22Rv1 (cell line): ENCODE data around the gene MEAF6.

Experiments
- ZFX ChIP-seq: fragments of 450-650 bp; IDR thresholded peaks from 2 replicates; pipeline ENCODE4 v1.6.1; 2017; ENCODE audit warnings: antibody characterized with exemption, borderline replicate concordance
- TF ChIP-seq, protein P1 (sequence below): fragments of 450-650 bp; IDR thresholded peaks from 2 replicates; pipeline ENCODE4 v1.5.1; 2017; ENCODE audit warnings: mild to moderate bottlenecking

DNA sequence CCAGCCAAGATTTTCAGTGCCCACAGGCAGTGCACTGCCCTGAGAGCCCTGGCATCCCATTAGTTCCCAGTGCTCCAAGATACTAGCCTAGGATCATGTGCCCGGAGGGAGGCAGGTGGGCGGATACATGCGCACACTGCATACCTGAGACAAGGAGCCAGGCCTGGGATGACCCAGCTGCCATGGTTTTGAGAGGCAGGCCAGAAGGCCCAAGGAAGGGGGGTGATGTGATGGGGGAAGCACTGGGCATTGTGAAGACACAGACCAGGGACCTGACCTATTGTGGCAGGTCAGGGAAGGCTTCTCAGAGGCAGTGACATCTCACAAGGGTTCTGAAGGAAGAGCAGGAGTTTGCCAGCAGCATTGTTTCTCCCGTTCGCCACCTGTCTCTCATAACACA is 36.6 kb downstream of the MEAF6 start:
- TF ChIP-seq, protein P1, sequence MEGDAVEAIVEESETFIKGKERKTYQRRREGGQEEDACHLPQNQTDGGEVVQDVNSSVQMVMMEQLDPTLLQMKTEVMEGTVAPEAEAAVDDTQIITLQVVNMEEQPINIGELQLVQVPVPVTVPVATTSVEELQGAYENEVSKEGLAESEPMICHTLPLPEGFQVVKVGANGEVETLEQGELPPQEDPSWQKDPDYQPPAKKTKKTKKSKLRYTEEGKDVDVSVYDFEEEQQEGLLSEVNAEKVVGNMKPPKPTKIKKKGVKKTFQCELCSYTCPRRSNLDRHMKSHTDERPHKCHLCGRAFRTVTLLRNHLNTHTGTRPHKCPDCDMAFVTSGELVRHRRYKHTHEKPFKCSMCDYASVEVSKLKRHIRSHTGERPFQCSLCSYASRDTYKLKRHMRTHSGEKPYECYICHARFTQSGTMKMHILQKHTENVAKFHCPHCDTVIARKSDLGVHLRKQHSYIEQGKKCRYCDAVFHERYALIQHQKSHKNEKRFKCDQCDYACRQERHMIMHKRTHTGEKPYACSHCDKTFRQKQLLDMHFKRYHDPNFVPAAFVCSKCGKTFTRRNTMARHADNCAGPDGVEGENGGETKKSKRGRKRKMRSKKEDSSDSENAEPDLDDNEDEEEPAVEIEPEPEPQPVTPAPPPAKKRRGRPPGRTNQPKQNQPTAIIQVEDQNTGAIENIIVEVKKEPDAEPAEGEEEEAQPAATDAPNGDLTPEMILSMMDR = no peak
- TF ChIP-seq ZFX = no peak
